ENCODE data around the gene ACAN. TPM values are rescaled to one million over a fixed set of nuclear protein-coding genes. Genes with fewer than 3 reads are reported as not detected.

Gene ACAN
- total and polyA plus RNA-seq, 9 of the 15 experiments (the other 6 are each of a cell fraction or from before 2014, with no cell fraction given), result not detected

DNA sequence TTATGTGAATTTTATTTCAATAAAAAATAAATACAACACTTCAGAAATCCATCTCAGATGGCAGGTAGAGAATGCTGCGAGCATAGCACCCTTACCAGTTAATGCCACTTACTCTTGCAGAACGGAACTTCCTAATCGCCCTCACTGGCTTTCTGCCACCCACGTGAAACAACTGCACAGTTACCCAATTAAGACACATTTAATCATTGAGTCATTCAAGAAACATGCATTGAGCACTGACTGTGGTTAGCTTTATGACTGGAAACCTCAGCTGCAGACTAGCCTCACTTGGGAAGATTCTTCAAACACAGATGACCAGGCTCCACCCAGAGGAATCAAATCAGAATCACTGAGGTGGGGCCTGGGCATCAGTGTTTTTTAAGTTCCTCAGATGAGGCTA lies 115.5 kb downstream of the ACAN start (continued):
- TF ChIP-seq ETV1 (tag; conservative IDR thresholded peaks at IDR 0.05; ENCODE audit: low read depth), result no peak
- TF ChIP-seq, protein P1, sequence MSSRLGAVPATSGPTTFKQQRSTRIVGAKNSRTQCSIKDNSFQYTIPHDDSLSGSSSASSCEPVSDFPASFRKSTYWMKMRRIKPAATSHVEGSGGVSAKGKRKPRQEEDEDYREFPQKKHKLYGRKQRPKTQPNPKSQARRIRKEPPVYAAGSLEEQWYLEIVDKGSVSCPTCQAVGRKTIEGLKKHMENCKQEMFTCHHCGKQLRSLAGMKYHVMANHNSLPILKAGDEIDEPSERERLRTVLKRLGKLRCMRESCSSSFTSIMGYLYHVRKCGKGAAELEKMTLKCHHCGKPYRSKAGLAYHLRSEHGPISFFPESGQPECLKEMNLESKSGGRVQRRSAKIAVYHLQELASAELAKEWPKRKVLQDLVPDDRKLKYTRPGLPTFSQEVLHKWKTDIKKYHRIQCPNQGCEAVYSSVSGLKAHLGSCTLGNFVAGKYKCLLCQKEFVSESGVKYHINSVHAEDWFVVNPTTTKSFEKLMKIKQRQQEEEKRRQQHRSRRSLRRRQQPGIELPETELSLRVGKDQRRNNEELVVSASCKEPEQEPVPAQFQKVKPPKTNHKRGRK (tag; IDR thresholded peaks at IDR 0.05), result no peak
- TF ChIP-seq BHLHE40 (IDR thresholded peaks at IDR 0.05; ENCODE audit: low read length), result 0 out of 2 replicates have a peak, but pooled peaks have one; percentile 11
- TF ChIP-seq PCBP1 (IDR thresholded peaks at IDR 0.05; ENCODE audit: low read depth, low read length, poor library complexity, severe bottlenecking), result no peak
- peak; percentile 66 for TF ChIP-seq CBFA2T3 (IDR thresholded peaks at IDR 0.05)
- no peak for TF ChIP-seq ZNF696 (CRISPR knock-in tag; conservative IDR thresholded peaks at IDR 0.05)

DNA sequence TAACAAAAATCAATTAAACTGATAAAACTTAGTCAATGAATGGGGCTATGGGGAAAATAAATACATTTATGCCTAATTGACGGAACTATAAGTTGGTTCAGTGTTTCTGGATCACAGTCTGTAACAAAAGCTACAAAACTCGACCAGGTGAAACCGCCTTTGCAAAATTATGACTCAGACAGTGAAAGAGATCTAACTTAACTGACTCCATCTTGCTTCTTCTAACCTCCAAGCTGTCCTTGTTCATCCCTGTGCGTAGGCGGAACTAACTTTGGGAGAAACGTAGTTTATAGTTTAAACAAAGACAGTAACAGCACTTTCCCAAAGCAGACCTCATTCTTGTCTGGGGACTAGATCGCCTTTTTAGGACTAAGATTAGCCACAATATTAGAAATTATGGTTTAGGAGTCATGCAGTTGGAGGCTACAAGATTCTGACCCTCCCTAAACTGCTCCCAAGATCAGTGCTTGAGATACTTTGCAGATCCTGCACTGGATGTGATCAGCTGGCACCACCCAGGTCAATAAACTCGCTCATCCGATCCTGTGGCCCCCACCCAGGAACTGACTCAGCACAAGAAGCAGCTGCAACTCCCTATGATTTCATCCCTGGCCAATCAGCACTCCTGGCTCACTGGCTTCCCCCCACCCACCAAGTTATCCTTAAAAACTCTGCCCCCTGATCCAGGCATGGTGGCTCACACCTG lies 117.1 kb downstream of the ACAN start:
- H3K4me3 ChIP-seq, result no peak overlapping the region
- H3K27me3 ChIP-seq (ENCODE audit: control insufficient read depth in 2 of 2, insufficient read depth in 2 of 2, low read length in 2 of 2), result no peaks in the 10 kb centered on the region
- no peaks in the 10 kb centered on the region for H3K36me3 ChIP-seq (ENCODE audit: control insufficient read depth, insufficient read depth, low read length)
- ATAC-seq, result peak; percentile 77
- peak overlapping the region in 1 of 2 experiments; percentile 44; a peak in 2 of 4 replicates for H3K9ac ChIP-seq (ENCODE audit: insufficient read depth in 1 of 2, low read depth in 2 of 2, low read length in 2 of 2)
- ChIA-PET CTCF (ENCODE audit: low intra/inter-chr PET ratio) (no interaction called here), POLR2A (interaction anchor here (0.9 to 2.3 kb wide), 5 partner anchors 8 to 69 kb away, joined by 3 to 7 read pairs (median 3); no protein-coding TSS in a partner anchor)
- WGBS (ENCODE audit: insufficient coverage, low coverage, missing lambda C conversion rate), result 35% methylated on average over 9 of the region's 9 CpGs
- intact Hi-C loops (cut with micrococcal nuclease) (no loop called here), in situ Hi-C loops (cut with MboI) (no loop called here)
- no peaks in the 10 kb centered on the region for H3K79me2 ChIP-seq (ENCODE audit: control insufficient read depth, insufficient read depth, low read length)
- H3K4me1 ChIP-seq (replicated peaks in 1 of 2; ENCODE audit: control insufficient read depth in 2 of 2, insufficient read depth in 2 of 2, low read length in 2 of 2), result peaks cover 15 to 27% of the 10 kb centered on the region in 2 experiments
- peak in 3 of 4 experiments; percentile 44 to 79 (median 61) for DNase-seq (ENCODE audit: extremely low read depth in 1 of 4, low spot score in 3 of 4)
- H2AFZ ChIP-seq (ENCODE audit: low read depth, low read length), result peak overlapping the region; percentile 90
- H3K9me1 ChIP-seq (ENCODE audit: control insufficient read depth, insufficient read depth, low read length), result no peaks in the 10 kb centered on the region
- FAIRE-seq, result peak; percentile 46
- BruUV-seq (replicated peaks), result no TSS peak
- H3K27ac ChIP-seq (ENCODE audit: extremely low read depth, low read depth, low read length), result peak overlapping the region; percentile 75
- no peaks in the 10 kb centered on the region for H4K20me1 ChIP-seq (replicated peaks; ENCODE audit: control insufficient read depth, insufficient read depth, low read length)
- peak overlapping the region; percentile 44 for H3K4me2 ChIP-seq (ENCODE audit: insufficient read depth, low read length)
- no peaks in the 10 kb centered on the region; the same call in none of the 2 replicates for H3K9me3 ChIP-seq (replicated peaks; ENCODE audit: control insufficient read depth, insufficient read depth, low read depth, low read length)
- TF ChIP-seq PTRF (tag; IDR thresholded peaks at IDR 0.05) (peak; percentile 93), ZBED1 (IDR thresholded peaks at IDR 0.05) (no peak), SMARCA4 (IDR thresholded peaks at IDR 0.05) (peak; percentile 61; the same call in 1 of the 2 replicates), IFI16 (CRISPR knock-in tag; IDR thresholded peaks at IDR 0.05) (peak; percentile 70; the same call in 1 of the 2 replicates), DIDO1 (tag; IDR thresholded peaks at IDR 0.05; ENCODE audit: low read depth) (peak; percentile 83), TCFL5 (CRISPR knock-in tag; conservative IDR thresholded peaks at IDR 0.05) (peak; percentile 63; the same call in 1 of the 2 replicates)
- TF ChIP-seq, protein P2, sequence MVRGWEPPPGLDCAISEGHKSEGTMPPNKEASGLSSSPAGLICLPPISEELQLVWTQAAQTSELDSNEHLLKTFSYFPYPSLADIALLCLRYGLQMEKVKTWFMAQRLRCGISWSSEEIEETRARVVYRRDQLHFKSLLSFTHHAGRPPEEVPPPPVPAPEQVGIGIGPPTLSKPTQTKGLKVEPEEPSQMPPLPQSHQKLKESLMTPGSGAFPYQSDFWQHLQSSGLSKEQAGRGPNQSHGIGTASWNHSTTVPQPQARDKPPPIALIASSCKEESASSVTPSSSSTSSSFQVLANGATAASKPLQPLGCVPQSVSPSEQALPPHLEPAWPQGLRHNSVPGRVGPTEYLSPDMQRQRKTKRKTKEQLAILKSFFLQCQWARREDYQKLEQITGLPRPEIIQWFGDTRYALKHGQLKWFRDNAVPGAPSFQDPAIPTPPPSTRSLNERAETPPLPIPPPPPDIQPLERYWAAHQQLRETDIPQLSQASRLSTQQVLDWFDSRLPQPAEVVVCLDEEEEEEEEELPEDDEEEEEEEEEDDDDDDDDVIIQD (CRISPR knock-in tag; IDR thresholded peaks at IDR 0.05), result no peak
- TF ChIP-seq, protein P3, sequence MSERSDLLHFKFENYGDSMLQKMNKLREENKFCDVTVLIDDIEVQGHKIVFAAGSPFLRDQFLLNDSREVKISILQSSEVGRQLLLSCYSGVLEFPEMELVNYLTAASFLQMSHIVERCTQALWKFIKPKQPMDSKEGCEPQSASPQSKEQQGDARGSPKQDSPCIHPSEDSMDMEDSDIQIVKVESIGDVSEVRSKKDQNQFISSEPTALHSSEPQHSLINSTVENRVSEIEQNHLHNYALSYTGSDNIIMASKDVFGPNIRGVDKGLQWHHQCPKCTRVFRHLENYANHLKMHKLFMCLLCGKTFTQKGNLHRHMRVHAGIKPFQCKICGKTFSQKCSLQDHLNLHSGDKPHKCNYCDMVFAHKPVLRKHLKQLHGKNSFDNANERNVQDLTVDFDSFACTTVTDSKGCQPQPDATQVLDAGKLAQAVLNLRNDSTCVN (CRISPR knock-in tag; IDR thresholded peaks at IDR 0.05), result peak; percentile 15; the same call in 1 of the 2 replicates
- TF ChIP-seq, protein P4, sequence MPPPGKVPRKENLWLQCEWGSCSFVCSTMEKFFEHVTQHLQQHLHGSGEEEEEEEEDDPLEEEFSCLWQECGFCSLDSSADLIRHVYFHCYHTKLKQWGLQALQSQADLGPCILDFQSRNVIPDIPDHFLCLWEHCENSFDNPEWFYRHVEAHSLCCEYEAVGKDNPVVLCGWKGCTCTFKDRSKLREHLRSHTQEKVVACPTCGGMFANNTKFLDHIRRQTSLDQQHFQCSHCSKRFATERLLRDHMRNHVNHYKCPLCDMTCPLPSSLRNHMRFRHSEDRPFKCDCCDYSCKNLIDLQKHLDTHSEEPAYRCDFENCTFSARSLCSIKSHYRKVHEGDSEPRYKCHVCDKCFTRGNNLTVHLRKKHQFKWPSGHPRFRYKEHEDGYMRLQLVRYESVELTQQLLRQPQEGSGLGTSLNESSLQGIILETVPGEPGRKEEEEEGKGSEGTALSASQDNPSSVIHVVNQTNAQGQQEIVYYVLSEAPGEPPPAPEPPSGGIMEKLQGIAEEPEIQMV (tag; conservative IDR thresholded peaks at IDR 0.05; ENCODE audit: low read depth), result peak; percentile 86

All from K562 (cell line).